Panc1 (cell line): ENCODE measurements around the gene SEMA7A.

Source experiments
- POLR2AphosphoS5 ChIP-seq: IDR thresholded peaks from 2 replicates; pipeline ENCODE4 v1.6.1; 2012; ENCODE audit warnings: mild to moderate bottlenecking, low read depth, low read length, moderate library complexity
- REST ChIP-seq, 2 experiments: IDR thresholded peaks; 2 replicates each; pipeline ENCODE4 v1.6.1; 2011 to 2012; ENCODE audit warnings: low read depth in 2 of 2, control low read depth in 1 of 2, low read length in 1 of 2, mild to moderate bottlenecking in 1 of 2, moderate library complexity in 1 of 2; ENCODE audit not compliant: insufficient read depth in 1 of 2
- TCF7L2 ChIP-seq: IDR thresholded peaks from 2 replicates; pipeline ENCODE4 v1.6.1; 2011; ENCODE audit warnings: mild to moderate bottlenecking, low read depth, low read length, inconsistent platforms
- TF ChIP-seq, protein P1 (sequence below): fragments of 450-650 bp; IDR thresholded peaks from 2 replicates; pipeline ENCODE4 v1.5.1; 2017; ENCODE audit warnings: mild to moderate bottlenecking

DNA sequence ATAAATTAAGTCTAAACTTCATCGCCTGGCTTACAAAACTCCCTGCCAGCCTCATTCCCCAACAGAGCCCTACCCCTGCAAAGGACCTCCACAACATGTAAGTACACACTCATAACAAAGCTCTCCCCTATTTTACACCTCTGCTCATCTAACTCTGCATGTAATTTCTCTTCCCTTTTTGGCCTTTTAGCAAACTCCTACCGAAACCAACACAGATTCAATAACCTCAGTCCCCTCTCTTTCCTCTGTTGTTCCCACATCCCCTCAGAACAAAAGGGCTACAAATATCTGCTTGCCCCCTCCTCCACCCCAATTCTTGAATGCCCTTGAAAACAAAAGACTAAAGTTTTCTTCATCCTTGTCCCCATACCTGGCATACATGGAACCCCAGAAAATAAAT lies 26.5 kb upstream of the SEMA7A start:
- TF ChIP-seq TCF7L2 = no peak
- TF ChIP-seq, protein P1, sequence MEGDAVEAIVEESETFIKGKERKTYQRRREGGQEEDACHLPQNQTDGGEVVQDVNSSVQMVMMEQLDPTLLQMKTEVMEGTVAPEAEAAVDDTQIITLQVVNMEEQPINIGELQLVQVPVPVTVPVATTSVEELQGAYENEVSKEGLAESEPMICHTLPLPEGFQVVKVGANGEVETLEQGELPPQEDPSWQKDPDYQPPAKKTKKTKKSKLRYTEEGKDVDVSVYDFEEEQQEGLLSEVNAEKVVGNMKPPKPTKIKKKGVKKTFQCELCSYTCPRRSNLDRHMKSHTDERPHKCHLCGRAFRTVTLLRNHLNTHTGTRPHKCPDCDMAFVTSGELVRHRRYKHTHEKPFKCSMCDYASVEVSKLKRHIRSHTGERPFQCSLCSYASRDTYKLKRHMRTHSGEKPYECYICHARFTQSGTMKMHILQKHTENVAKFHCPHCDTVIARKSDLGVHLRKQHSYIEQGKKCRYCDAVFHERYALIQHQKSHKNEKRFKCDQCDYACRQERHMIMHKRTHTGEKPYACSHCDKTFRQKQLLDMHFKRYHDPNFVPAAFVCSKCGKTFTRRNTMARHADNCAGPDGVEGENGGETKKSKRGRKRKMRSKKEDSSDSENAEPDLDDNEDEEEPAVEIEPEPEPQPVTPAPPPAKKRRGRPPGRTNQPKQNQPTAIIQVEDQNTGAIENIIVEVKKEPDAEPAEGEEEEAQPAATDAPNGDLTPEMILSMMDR = no peak
- TF ChIP-seq REST (IDR thresholded peaks at IDR 0.05; ENCODE audit: insufficient read depth in 1 of 2, low read depth in 2 of 2, low read length in 1 of 2) = no peak
- no peak for TF ChIP-seq POLR2AphosphoS5
